Spleen (tissue), 7 donors: Measurements from ENCODE around the gene PDE6C.

Experiments
- POLR2A ChIP-seq, 3 donors: fragments of 450-650 bp; IDR thresholded peaks; one replicate each; pipeline ENCODE4 v1.5.1; 2017; ENCODE audit warnings: antibody characterized with exemption in 3 of 3, mild to moderate bottlenecking in 1 of 3
- TF ChIP-seq, protein P1 (sequence below), 11 experiments: fragments of 200-600 bp in 7 of 11; fragments of 450-650 bp in 4 of 11; sonication (generic) in 4 of 11; IDR thresholded peaks in 8 of 11; conservative IDR thresholded peaks in 3 of 11; 1 replicate in 7 of 11; 2 replicates in 4 of 11; pipeline versions ENCODE4 v1.4.0 to v1.8.0; 2016 to 2021; ENCODE audit warnings: antibody characterized with exemption in 11 of 11, inconsistent platforms in 4 of 11, mild to moderate bottlenecking in 1 of 11
- donor health status: DM: no; HTN: no; CAD: no; lungs with moderate emphysema.
- donor health status: DM: no; HTN: no; CAD: no.
- donor health status: DM: no; HTN: no; CAD: no.

DNA sequence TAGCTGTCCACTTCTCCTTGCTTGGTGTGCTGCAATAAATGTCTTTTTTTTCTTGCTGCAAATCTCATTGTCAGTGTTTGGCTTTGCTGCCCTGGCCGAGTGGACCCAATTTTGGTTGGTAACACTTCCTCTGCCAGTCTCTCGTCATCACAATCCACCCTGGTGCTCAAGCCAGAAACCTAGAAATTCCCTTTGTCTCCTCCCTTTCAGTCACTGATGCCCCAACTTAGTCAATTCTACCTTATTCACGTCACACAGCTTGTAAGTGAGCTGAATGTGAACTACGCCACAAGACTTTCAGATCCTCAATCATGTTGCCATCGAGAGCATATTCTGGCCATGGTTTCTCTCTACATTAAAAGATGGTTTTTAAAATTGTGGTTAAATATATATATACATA, 103.0 kb downstream of the PDE6C start:
- no peak for TF ChIP-seq POLR2A (IDR thresholded peaks at IDR 0.05)
- TF ChIP-seq, protein P1, sequence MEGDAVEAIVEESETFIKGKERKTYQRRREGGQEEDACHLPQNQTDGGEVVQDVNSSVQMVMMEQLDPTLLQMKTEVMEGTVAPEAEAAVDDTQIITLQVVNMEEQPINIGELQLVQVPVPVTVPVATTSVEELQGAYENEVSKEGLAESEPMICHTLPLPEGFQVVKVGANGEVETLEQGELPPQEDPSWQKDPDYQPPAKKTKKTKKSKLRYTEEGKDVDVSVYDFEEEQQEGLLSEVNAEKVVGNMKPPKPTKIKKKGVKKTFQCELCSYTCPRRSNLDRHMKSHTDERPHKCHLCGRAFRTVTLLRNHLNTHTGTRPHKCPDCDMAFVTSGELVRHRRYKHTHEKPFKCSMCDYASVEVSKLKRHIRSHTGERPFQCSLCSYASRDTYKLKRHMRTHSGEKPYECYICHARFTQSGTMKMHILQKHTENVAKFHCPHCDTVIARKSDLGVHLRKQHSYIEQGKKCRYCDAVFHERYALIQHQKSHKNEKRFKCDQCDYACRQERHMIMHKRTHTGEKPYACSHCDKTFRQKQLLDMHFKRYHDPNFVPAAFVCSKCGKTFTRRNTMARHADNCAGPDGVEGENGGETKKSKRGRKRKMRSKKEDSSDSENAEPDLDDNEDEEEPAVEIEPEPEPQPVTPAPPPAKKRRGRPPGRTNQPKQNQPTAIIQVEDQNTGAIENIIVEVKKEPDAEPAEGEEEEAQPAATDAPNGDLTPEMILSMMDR (IDR thresholded peaks at IDR 0.05 in 8 of 11, conservative IDR thresholded peaks at IDR 0.05 in 3 of 11) = no peak
